ENCODE measurements around the gene RS1. TPM values are rescaled to one million over a fixed set of nuclear protein-coding genes. Genes with fewer than 3 reads are reported as not detected.

The RS1 gene
- total RNA-seq = not detected

DNA sequence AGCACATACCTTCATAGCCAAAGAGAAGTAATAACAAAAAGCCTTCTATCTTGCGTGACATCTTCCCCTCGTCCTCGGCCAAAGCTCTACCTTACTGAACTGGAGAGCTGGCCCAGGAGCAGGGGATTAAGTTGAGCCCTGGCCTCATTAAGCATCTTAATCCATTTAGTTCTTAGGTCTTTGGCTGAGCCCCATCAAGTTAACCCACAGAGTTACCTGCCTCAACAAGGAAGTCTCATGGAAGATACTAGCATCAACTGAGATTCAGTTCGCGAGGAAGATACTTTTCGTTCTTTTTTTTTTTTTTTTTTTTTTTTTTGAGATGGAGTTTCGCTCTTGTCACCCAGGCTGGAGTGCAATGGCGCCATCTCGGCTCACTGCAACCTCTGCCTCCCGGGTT is at the start of gene RS1:
RS1 (minus strand) TSS at position 101 of the 400 bp plus-strand sequence; CDS start at position 61, 40 bp downstream.
- intact Hi-C loops (cut with DNase I) = no loop called here
- no peaks in the 10 kb centered on the region for H3K36me3 ChIP-seq
- DNase-seq = no peak
- peaks cover 0 to 6% (median 0%) of the 10 kb centered on the region in 3 donors for H3K4me1 ChIP-seq
- H3K9me3 ChIP-seq = no peaks in the 10 kb centered on the region
- WGBS, 2 donors = 78 to 89% methylated on average over 8 to 10 of the region's 10 CpGs
- no peaks in the 10 kb centered on the region for H3K27me3 ChIP-seq
- no peak within 1 kb of the TSS for H3K27ac ChIP-seq
- TF ChIP-seq POLR2A (IDR thresholded peaks at IDR 0.05) = no peak
- TF ChIP-seq, protein P1, sequence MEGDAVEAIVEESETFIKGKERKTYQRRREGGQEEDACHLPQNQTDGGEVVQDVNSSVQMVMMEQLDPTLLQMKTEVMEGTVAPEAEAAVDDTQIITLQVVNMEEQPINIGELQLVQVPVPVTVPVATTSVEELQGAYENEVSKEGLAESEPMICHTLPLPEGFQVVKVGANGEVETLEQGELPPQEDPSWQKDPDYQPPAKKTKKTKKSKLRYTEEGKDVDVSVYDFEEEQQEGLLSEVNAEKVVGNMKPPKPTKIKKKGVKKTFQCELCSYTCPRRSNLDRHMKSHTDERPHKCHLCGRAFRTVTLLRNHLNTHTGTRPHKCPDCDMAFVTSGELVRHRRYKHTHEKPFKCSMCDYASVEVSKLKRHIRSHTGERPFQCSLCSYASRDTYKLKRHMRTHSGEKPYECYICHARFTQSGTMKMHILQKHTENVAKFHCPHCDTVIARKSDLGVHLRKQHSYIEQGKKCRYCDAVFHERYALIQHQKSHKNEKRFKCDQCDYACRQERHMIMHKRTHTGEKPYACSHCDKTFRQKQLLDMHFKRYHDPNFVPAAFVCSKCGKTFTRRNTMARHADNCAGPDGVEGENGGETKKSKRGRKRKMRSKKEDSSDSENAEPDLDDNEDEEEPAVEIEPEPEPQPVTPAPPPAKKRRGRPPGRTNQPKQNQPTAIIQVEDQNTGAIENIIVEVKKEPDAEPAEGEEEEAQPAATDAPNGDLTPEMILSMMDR (IDR thresholded peaks at IDR 0.05) = no peak
- H3K4me3 ChIP-seq = no peak within 1 kb of the TSS

DNA sequence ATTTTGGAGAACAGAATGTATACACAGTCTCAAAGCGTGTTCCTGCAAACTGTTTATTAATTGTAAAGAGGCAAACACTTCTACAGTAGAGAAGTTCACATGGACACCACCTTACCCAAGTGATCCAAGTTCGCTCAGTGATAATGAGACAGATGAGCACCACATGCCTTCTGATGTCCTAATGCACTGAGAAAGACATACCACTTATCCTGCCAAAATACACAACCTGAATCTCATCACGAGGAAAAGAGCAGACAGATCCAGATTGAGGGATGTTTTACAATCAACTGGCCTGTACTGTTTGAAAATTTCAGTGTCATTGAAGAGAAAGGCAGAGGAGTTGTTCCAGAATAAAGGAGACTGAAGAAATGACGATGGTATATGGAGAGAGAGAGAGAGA is 47.9 kb upstream of the RS1 start:
- intact Hi-C loops (cut with DNase I) = no loop called here
- no peak for TF ChIP-seq POLR2A (IDR thresholded peaks at IDR 0.05)
- TF ChIP-seq, protein P1 (IDR thresholded peaks at IDR 0.05) = no peak
- WGBS, 2 donors = 58 to 93% methylated on average over 4 of the region's 4 CpGs

DNA sequence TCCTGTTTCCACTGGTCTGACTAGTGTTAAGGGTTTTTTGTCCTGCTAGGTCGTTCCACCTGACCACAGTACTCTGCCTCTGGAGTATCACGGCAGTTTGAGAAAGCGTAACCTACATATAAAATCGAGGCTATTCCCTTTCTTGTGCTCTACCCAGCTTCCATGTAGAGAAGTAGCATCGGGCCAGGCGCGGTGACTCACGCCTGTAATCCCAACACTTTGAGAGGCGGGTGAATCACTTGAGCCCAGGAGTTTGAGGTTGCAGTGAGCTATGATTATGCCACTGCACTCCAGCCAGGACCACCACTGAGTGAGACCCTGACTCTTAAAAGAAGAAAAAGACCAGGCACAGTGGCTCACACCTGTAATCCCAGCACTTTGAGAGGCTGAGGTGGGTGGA is 43.0 kb upstream of the RS1 start:
- Histone ChIP-seq H3K27me3 (no peaks in the 10 kb centered on the region), H3K4me3 (no peak overlapping the region), H3K27ac (no peak overlapping the region), H3K9me3 (no peaks in the 10 kb centered on the region), H3K4me1 (no peaks in the 10 kb centered on the region), H3K36me3 (no peaks in the 10 kb centered on the region)
- WGBS, 2 donors = 75% methylated on average over 9 of the region's 9 CpGs; no CpG with 5 or more reads in 1 of the 2 donors
- intact Hi-C loops (cut with DNase I) = no loop called here
- DNase-seq = no peak
- TF ChIP-seq, protein P1 (IDR thresholded peaks at IDR 0.05) = no peak
- TF ChIP-seq POLR2A (IDR thresholded peaks at IDR 0.05) = no peak

More for the DNA sequence above, 47.9 kb upstream of the RS1 start:
- Histone ChIP-seq H3K27ac (no peak overlapping the region), H3K4me1 (no peaks in the 10 kb centered on the region), H3K9me3 (no peaks in the 10 kb centered on the region), H3K36me3 (no peaks in the 10 kb centered on the region), H3K27me3 (no peaks in the 10 kb centered on the region), H3K4me3 (no peak overlapping the region)
- no peak for DNase-seq

DNA sequence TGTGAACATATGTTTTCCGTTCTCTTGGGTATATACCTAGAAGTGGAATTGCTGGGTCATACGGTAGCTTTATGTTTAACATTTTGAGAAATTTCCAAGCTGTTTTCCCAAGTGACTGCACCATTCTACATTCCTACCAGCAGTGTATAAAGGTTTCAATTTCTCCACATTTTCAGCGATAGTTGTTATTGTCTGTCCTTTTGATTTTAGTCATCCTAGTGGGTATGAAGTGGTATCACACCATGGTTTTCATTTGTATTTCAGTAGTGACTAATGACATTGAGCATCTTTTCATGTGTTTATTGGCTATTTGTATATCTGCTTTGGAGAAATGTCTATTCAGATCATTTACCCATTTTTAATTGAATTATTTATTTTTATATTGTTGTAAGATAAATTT is 37.9 kb upstream of the RS1 start:
- H3K27ac ChIP-seq = no peak overlapping the region
- no peak for DNase-seq
- 81 to 89% methylated on average over 3 of the region's 3 CpGs for WGBS, 2 donors
- no peaks in the 10 kb centered on the region for H3K9me3 ChIP-seq
- TF ChIP-seq, protein P1 (IDR thresholded peaks at IDR 0.05) = no peak
- TF ChIP-seq POLR2A (IDR thresholded peaks at IDR 0.05) = no peak
- H3K4me3 ChIP-seq = no peak overlapping the region
- intact Hi-C loops (cut with DNase I) = no loop called here
- H3K4me1 ChIP-seq = no peaks in the 10 kb centered on the region
- H3K36me3 ChIP-seq = no peaks in the 10 kb centered on the region
- no peaks in the 10 kb centered on the region for H3K27me3 ChIP-seq

DNA sequence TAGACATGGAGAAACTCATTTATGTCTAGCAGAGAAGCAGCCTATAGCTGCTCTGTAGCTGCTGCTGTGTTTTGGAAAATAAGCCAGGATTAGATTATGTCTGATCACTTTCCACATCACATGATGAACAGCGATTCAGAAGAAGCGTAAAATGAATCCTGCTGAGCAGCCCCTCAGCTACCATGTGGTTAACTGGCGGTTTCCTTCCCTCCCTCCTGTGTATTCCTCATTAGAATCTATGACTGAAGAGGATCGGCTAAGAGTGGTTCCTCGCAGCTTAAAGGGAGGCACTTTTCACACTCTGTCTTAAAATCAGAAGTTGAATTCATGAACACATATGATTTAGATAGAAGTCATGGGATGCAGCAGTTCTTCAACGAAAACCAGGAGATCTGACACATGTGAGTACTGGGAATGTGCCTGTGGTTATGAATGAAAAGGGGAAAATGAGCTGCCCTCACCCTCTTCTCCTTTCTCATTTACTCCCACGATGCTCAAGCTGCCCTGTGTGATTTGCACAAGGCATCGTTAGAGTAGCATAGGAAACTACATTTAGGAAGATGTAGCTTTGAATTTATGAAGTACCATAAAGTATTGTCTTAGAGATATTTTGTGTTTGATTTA is 35.6 kb upstream of the RS1 start, which contains the start of gene PPEF1:
PPEF1 (plus strand) TSS at position 220 of the 624 bp plus-strand sequence; CDS start at position 356, 136 bp downstream.
- no peaks in the 10 kb centered on the region for H3K9me3 ChIP-seq
- DNase-seq = no peak
- TF ChIP-seq, protein P1 (IDR thresholded peaks at IDR 0.05) = no peak
- no peak for TF ChIP-seq POLR2A (IDR thresholded peaks at IDR 0.05)
- no peaks in the 10 kb centered on the region for H3K4me1 ChIP-seq
- no peak within 1 kb of the TSS for H3K27ac ChIP-seq
- H3K27me3 ChIP-seq = no peaks in the 10 kb centered on the region
- no peaks in the 10 kb centered on the region for H3K36me3 ChIP-seq
- intact Hi-C loops (cut with DNase I) = no loop called here
- 64 to 69% methylated on average over 6 to 8 of the region's 8 CpGs for WGBS, 2 donors
- no peak within 1 kb of the TSS for H3K4me3 ChIP-seq

Data from esophagus squamous epithelium (tissue), 5 donors.